Endothelial cell of umbilical vein (primary cell): ENCODE measurements around the gene NAA60.

ENCODE experiments used
- CTCF ChIP-seq, 2 donors: IDR thresholded peaks; 1 replicate in 1 of 2; 2 replicates in 1 of 2; pipeline ENCODE4 v1.5.1; 2011; ENCODE audit warnings: low read length in 2 of 2, mild to moderate bottlenecking in 2 of 2, moderate library complexity in 2 of 2, control low read depth in 1 of 2, inconsistent platforms in 1 of 2, low read depth in 1 of 2; ENCODE audit not compliant: insufficient read depth in 1 of 2; ENCODE audit errors: extremely low read depth in 1 of 2
- EZH2 ChIP-seq: IDR thresholded peaks from 2 replicates; pipeline ENCODE4 v1.6.1; 2012; ENCODE audit warnings: borderline replicate concordance, low read depth, mild to moderate bottlenecking, moderate library complexity, low read length, inconsistent platforms; ENCODE audit not compliant: severe bottlenecking
- FOS ChIP-seq: IDR thresholded peaks from 2 replicates; pipeline ENCODE4 v1.6.1; 2011; ENCODE audit warnings: mild to moderate bottlenecking, low read length, moderate library complexity, borderline replicate concordance; ENCODE audit not compliant: insufficient read depth
- JUN ChIP-seq: IDR thresholded peaks from 2 replicates; pipeline ENCODE4 v1.6.1; 2011; ENCODE audit warnings: borderline replicate concordance, low read depth; ENCODE audit not compliant: insufficient read length, insufficient read depth
- MAX ChIP-seq: IDR thresholded peaks from 2 replicates; pipeline ENCODE4 v1.6.1; 2011; ENCODE audit not compliant: insufficient read depth, insufficient read length
- POLR2A ChIP-seq: IDR thresholded peaks from 2 replicates; pipeline ENCODE4 v1.6.1; 2012; ENCODE audit warnings: low read depth, mild to moderate bottlenecking, control low read depth, low read length
- POLR2AphosphoS5 ChIP-seq: IDR thresholded peaks from 2 replicates; pipeline ENCODE4 v1.6.1; 2012; ENCODE audit warnings: low read depth, mild to moderate bottlenecking, control low read depth, low read length, moderate library complexity; ENCODE audit not compliant: insufficient read depth

GRCh38 chr16:3518986-3519348 is 75.5 kb downstream of the NAA60 start:
- TF ChIP-seq CTCF (IDR thresholded peaks at IDR 0.05; ENCODE audit: extremely low read depth in 1 of 2, insufficient read depth in 1 of 2, low read depth in 1 of 2, low read length in 2 of 2) (no peak), POLR2A (no peak), FOS (no peak), POLR2AphosphoS5 (no peak), EZH2 (no peak), JUN (no peak), MAX (no peak)
